Measurements from ENCODE around the gene TRMT1L.

Gene TRMT1L

DNA sequence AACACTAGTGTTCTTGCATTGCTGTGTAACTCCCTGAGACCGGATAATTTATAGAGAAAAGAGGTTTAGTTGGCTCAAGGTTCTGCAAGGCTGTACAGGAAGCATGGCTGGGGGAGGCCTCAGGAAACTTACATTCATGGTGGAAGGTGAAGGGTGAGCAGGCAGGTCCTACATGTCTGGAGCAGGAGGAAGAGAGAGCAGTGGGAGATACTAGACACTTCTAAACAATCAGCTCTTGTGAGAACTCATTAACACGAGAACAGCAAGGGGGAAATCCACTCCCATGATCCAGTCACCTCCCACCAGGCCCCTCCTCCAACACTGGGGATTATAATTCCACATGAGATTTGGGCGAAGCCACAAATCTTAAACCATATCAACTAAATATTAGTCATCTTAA is 81.3 kb downstream of the TRMT1L start:
- TF ChIP-seq, protein P1, sequence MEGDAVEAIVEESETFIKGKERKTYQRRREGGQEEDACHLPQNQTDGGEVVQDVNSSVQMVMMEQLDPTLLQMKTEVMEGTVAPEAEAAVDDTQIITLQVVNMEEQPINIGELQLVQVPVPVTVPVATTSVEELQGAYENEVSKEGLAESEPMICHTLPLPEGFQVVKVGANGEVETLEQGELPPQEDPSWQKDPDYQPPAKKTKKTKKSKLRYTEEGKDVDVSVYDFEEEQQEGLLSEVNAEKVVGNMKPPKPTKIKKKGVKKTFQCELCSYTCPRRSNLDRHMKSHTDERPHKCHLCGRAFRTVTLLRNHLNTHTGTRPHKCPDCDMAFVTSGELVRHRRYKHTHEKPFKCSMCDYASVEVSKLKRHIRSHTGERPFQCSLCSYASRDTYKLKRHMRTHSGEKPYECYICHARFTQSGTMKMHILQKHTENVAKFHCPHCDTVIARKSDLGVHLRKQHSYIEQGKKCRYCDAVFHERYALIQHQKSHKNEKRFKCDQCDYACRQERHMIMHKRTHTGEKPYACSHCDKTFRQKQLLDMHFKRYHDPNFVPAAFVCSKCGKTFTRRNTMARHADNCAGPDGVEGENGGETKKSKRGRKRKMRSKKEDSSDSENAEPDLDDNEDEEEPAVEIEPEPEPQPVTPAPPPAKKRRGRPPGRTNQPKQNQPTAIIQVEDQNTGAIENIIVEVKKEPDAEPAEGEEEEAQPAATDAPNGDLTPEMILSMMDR (IDR thresholded peaks at IDR 0.05) = no peak
- no peak for TF ChIP-seq ZFX (IDR thresholded peaks at IDR 0.05; ENCODE audit: borderline replicate concordance)

GRCh38 chr1:185074307-185074706 is 82.4 kb downstream of the TRMT1L start:
- H3K27ac ChIP-seq = no peak overlapping the region

More for the DNA sequence above, 81.3 kb downstream of the TRMT1L start:
- H3K27ac ChIP-seq = no peak overlapping the region

DNA sequence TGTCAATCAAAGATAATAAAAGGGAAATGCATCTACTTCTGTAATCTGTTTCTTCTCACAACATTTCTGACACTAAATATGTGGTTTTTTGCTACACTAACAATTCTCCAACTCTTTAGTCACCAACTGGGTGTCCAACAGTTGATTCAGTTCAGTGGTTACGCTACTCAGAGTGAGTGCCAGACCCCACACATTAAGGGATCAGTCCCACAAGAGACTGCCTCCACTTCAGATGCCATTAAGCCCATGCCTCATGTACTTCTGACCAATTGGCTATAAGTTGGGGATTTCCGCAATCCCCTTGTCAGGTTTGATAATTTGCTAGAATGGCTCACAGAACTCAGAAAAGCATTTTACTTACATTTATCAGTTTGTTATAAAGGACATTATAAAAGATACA is 83.0 kb downstream of the TRMT1L start:
- TF ChIP-seq ZFX (IDR thresholded peaks at IDR 0.05; ENCODE audit: borderline replicate concordance) = no peak
- TF ChIP-seq, protein P1 (IDR thresholded peaks at IDR 0.05) = no peak
- H3K27ac ChIP-seq = no peak overlapping the region

More at GRCh38 chr1:185074307-185074706, 82.4 kb downstream of the TRMT1L start:
- TF ChIP-seq ZFX (IDR thresholded peaks at IDR 0.05; ENCODE audit: borderline replicate concordance) = no peak
- TF ChIP-seq, protein P1 (IDR thresholded peaks at IDR 0.05) = no peak

DNA sequence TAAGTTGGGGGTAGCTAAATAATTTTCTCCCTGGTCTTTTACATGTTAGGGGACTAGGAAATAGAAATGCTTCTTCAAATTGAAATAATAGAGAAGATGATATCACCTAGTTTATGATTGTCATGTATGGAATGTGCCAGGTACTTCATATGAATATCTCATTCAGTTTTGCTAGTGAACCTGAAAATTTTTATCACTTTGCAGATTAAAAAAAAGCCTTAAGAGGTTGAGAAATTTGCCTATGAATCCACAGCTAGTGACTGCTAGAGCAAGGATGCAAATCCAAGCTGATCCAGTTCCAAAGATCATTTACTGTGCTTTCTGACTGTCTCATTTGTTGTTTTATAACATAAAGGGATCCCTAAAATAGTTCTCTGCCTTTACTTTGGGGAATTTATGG is 86.7 kb downstream of the TRMT1L start:
- no peak overlapping the region for H3K27ac ChIP-seq
- TF ChIP-seq, protein P1 (IDR thresholded peaks at IDR 0.05) = no peak
- no peak for TF ChIP-seq ZFX (IDR thresholded peaks at IDR 0.05; ENCODE audit: borderline replicate concordance)

DNA sequence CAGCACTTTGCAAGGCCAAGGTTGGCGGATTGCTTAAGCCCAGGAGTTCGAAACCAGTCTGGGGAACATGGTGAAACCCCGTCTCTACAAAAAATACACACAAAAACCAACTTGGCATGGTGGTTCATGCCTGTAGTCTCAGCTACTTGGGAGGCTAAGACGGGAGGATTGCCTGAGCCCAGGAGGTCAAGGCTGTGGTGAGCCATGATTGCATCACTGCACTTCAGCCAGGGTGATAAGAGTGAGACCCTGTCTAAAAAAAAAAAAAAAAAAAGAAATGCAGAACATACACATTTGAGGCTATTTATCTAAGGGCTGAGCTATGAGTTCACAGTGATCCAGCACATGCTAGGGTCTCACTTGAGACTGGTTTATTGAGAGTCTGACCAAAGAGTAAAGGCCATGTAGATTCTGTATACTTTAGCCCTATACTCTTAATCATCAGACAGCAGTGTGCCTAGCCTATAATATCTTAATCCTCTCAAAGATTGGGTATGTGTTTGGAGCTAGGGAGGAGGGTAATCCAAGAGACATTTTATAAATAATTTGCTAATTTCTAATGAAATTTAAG is 87.5 kb downstream of the TRMT1L start:
- TF ChIP-seq ZFX (IDR thresholded peaks at IDR 0.05; ENCODE audit: borderline replicate concordance) = no peak
- TF ChIP-seq, protein P1 (IDR thresholded peaks at IDR 0.05) = no peak

DNA sequence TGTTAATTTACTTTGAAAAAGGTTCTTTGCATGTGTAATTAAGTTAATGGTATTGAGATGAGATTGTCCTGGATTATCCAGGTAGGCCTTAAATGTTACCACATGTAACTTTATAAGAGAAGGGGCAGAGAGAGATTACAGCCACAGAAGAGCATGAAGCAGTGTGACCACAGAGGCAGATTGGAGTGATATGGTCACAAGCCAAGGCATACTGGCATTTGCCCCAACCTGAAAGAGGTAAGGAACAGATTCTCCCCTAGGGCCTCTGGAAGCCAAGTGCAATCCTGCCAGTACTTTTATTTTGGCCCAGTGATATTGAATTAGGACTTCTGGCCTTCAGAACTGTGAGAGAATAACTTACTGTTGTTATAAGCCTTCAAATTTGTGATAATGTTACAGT is 88.4 kb downstream of the TRMT1L start:
- no peak for TF ChIP-seq ZFX (IDR thresholded peaks at IDR 0.05; ENCODE audit: borderline replicate concordance)
- TF ChIP-seq, protein P1 (IDR thresholded peaks at IDR 0.05) = no peak
- no peak overlapping the region for H3K27ac ChIP-seq

More for the DNA sequence above, 87.5 kb downstream of the TRMT1L start:
- H3K27ac ChIP-seq = no peak overlapping the region

All from 22Rv1 (cell line).